Upper lobe of left lung (tissue), 4 donors: Measurements from ENCODE around the gene UBE2M.

Source experiments
- CTCF ChIP-seq, 6 experiments: fragments of 450-650 bp in 4 of 6; fragments of 200-600 bp in 2 of 6; sonication (generic) in 2 of 6; IDR thresholded peaks; one replicate each; pipeline ENCODE4 v1.5.1; 2016 to 2019; ENCODE audit warnings: antibody characterized with exemption in 6 of 6
- POLR2A ChIP-seq, 4 donors: fragments of 450-650 bp; IDR thresholded peaks; one replicate each; pipeline ENCODE4 v1.5.1; 2016 to 2017; ENCODE audit warnings: antibody characterized with exemption in 4 of 4, mild to moderate bottlenecking in 2 of 4
- POLR2AphosphoS5 ChIP-seq, 2 donors: sonication (generic); formaldehyde crosslinking; IDR thresholded peaks; one replicate each; pipeline ENCODE4 v1.5.1; 2017; ENCODE audit warnings: antibody characterized with exemption in 2 of 2

GRCh38 chr19:58555369-58555885 lies 3.0 kb downstream of the UBE2M start:
- no peak for TF ChIP-seq CTCF (IDR thresholded peaks at IDR 0.05)
- no peak for TF ChIP-seq POLR2A (IDR thresholded peaks at IDR 0.05)
- TF ChIP-seq POLR2AphosphoS5 (IDR thresholded peaks at IDR 0.05) = no peak
